SK-N-SH (cell line): ENCODE data around the gene TIGAR. TPM values are rescaled to one million over a fixed set of nuclear protein-coding genes. Genes with fewer than 3 reads are reported as not detected.

Source experiments
- CTCF ChIA-PET: fragments of 300-600, 350-600 bp; formaldehyde crosslinking; extraction: SDS; loops from one replicate; lab custom pipeline; 2021; lab: Yijun Ruan, JAX
- POLR2A ChIA-PET: fragments of 350-600 bp; sonication (Branson Sonifier 250); formaldehyde crosslinking; extraction: SDS; loops from one replicate; lab custom pipeline; 2020; ENCODE audit warnings: antibody characterized with exemption, inconsistent platforms; lab: Yijun Ruan, JAX
- DNase-seq: peaks from one replicate; pipeline ENCODE4 v3.0.0; 2012
- H2AFZ ChIP-seq: fragments of 200-600 bp; sonication (generic); 2 replicates; pipeline ENCODE4 v1.8.1; 2016; ENCODE audit warnings: antibody characterized with exemption, mild to moderate bottlenecking, low read depth
- H3F3A ChIP-seq: fragments of 200-600 bp; sonication (generic); replicated peaks from 2 replicates; pipeline ENCODE3; 2016; ENCODE audit warnings: antibody characterized with exemption, mild to moderate bottlenecking; ENCODE audit not compliant: insufficient read depth
- H3K27ac ChIP-seq, 2 experiments: fragments of 200-500 bp in 1 of 2; fragments of 200-600 bp in 1 of 2; sonication (Bioruptor generic) in 1 of 2; sonication (generic), shearing (Covaris generic) in 1 of 2; 2 replicates each; pipeline versions ENCODE4 v1.5.1 to v1.6.1; 2014 to 2016; ENCODE audit warnings: low read depth in 2 of 2, inconsistent platforms in 1 of 2, low read length in 1 of 2, mild to moderate bottlenecking in 1 of 2, mixed read lengths in 1 of 2
- H3K27me3 ChIP-seq: fragments of 200-600 bp; sonication (generic), shearing (Covaris generic); 2 replicates; pipeline ENCODE4 v1.6.1; 2016; ENCODE audit warnings: mixed run types; ENCODE audit not compliant: insufficient read depth
- H3K36me3 ChIP-seq, 2 experiments: fragments of 200-500 bp in 1 of 2; fragments of 200-600 bp in 1 of 2; sonication (Bioruptor generic) in 1 of 2; sonication (generic) in 1 of 2; replicated peaks in 1 of 2; 2 replicates each; pipeline versions ENCODE3 to v1.5.1; 2014 to 2016; ENCODE audit warnings: low read length in 1 of 2, mild to moderate bottlenecking in 1 of 2; ENCODE audit not compliant: insufficient read depth in 2 of 2, control insufficient read depth in 1 of 2
- H3K4me1 ChIP-seq, 2 experiments: fragments of 200-500 bp in 1 of 2; fragments of 200-600 bp in 1 of 2; sonication (Bioruptor generic) in 1 of 2; sonication (generic), shearing (Covaris generic) in 1 of 2; 2 replicates each; pipeline versions ENCODE4 v1.5.1 to v1.6.1; 2014 to 2016; ENCODE audit warnings: low read depth in 1 of 2, low read length in 1 of 2, mixed run types in 1 of 2; ENCODE audit not compliant: insufficient read depth in 2 of 2, control insufficient read depth in 1 of 2
- H3K4me2 ChIP-seq: fragments of 200-600 bp; sonication (generic), shearing (Covaris generic); 2 replicates; pipeline ENCODE4 v1.6.1; 2017; ENCODE audit warnings: mixed run types
- H3K4me3 ChIP-seq, 2 experiments: fragments of 200-500 bp in 1 of 2; fragments of 200-600 bp in 1 of 2; sonication (Bioruptor generic) in 1 of 2; sonication (generic), shearing (Covaris generic) in 1 of 2; 2 replicates each; pipeline versions ENCODE4 v1.5.1 to v1.8.1; 2014 to 2016; ENCODE audit warnings: low read depth in 2 of 2, inconsistent platforms in 1 of 2, low read length in 1 of 2, mild to moderate bottlenecking in 1 of 2, mixed read lengths in 1 of 2, moderate library complexity in 1 of 2
- H3K79me2 ChIP-seq: fragments of 200-600 bp; sonication (generic); 2 replicates; pipeline ENCODE4 v1.8.1; 2017; ENCODE audit warnings: mild to moderate bottlenecking; ENCODE audit not compliant: insufficient read depth
- H3K9ac ChIP-seq: fragments of 200-600 bp; sonication (generic); 2 replicates; pipeline ENCODE4 v1.6.1; 2017; ENCODE audit warnings: mixed run types
- H3K9me2 ChIP-seq: fragments of 200-600 bp; sonication (generic); 2 replicates; pipeline ENCODE4 v1.6.1; 2017; ENCODE audit warnings: mixed run types
- H3K9me3 ChIP-seq: fragments of 200-600 bp; sonication (generic); 2 replicates; pipeline ENCODE4 v1.6.1; 2017; ENCODE audit warnings: mixed run types, mild to moderate bottlenecking, moderate library complexity
- H4K20me1 ChIP-seq: fragments of 200-600 bp; sonication (generic); 2 replicates; pipeline ENCODE4 v1.6.1; 2017; ENCODE audit warnings: mild to moderate bottlenecking, mixed run types; ENCODE audit not compliant: insufficient read depth
- CHD2 ChIP-seq: fragments of 150-350 bp; IDR thresholded peaks from 2 replicates; pipeline ENCODE4 v1.6.1; 2018; ENCODE audit warnings: low read length; ENCODE audit not compliant: partially characterized antibody
- CTCF ChIP-seq: fragments of 200-600 bp; sonication (generic); IDR thresholded peaks from 2 replicates; pipeline ENCODE4 v1.6.1; 2017; ENCODE audit warnings: antibody characterized with exemption, mild to moderate bottlenecking, moderate library complexity
- EP300 ChIP-seq, 2 experiments: IDR thresholded peaks; 2 replicates each; pipeline versions ENCODE4 v1.4.0 to v1.6.1; 2012; ENCODE audit warnings: borderline replicate concordance in 1 of 2, low read depth in 1 of 2, low read length in 1 of 2
- FOXM1 ChIP-seq: IDR thresholded peaks from 2 replicates; pipeline ENCODE4 v1.4.0; 2012; ENCODE audit warnings: low read depth, mild to moderate bottlenecking
- IRF3 ChIP-seq: fragments of 150-350 bp; IDR thresholded peaks from 2 replicates; pipeline ENCODE4 v1.6.1; 2016; ENCODE audit warnings: mild to moderate bottlenecking, low read depth, low read length
- MAX ChIP-seq: IDR thresholded peaks from 2 replicates; pipeline ENCODE4 v1.4.0; 2012; ENCODE audit warnings: low read depth
- MEF2A ChIP-seq: IDR thresholded peaks from 2 replicates; pipeline ENCODE4 v1.4.0; 2012; ENCODE audit warnings: low read depth, borderline replicate concordance
- NRF1 ChIP-seq: IDR thresholded peaks from 2 replicates; pipeline ENCODE4 v1.6.1; 2012; ENCODE audit warnings: low read depth, mild to moderate bottlenecking, low read length
- POLR2AphosphoS5 ChIP-seq: IDR thresholded peaks from 2 replicates; pipeline ENCODE4 v1.6.1; 2012; ENCODE audit warnings: low read depth, low read length
- RCOR1 ChIP-seq: fragments of 150-350 bp; IDR thresholded peaks from 2 replicates; pipeline ENCODE4 v1.6.1; 2017; ENCODE audit warnings: antibody characterized with exemption, low read length
- REST ChIP-seq: IDR thresholded peaks from 2 replicates; pipeline ENCODE4 v1.6.1; 2012; ENCODE audit warnings: mild to moderate bottlenecking, low read depth, low read length, moderate library complexity
- RFX5 ChIP-seq: IDR thresholded peaks from 2 replicates; pipeline ENCODE4 v1.6.1; 2012; ENCODE audit warnings: mild to moderate bottlenecking, improper control_type of control experiment, low read length
- RXRA ChIP-seq: IDR thresholded peaks from 2 replicates; pipeline ENCODE4 v1.4.0; 2012; ENCODE audit warnings: low read depth, mild to moderate bottlenecking, borderline replicate concordance
- SIN3A ChIP-seq: IDR thresholded peaks from 2 replicates; pipeline ENCODE4 v1.6.1; 2012; ENCODE audit warnings: low read depth, mild to moderate bottlenecking, low read length, moderate library complexity, borderline replicate concordance
- SMC3 ChIP-seq: IDR thresholded peaks from 2 replicates; pipeline ENCODE4 v1.6.1; 2012; ENCODE audit warnings: low read depth, low read length, improper control_type of control experiment
- TAF1 ChIP-seq: IDR thresholded peaks from 2 replicates; pipeline ENCODE4 v1.6.1; 2012; ENCODE audit warnings: low read depth, mild to moderate bottlenecking, low read length, moderate library complexity, borderline replicate concordance
- TEAD4 ChIP-seq: IDR thresholded peaks from 2 replicates; pipeline ENCODE4 v1.4.0; 2012; ENCODE audit warnings: mild to moderate bottlenecking, borderline replicate concordance; ENCODE audit not compliant: insufficient read depth
- WGBS: methylation state at CpG from one replicate; pipeline ENCODE4 v1.1.6; 2017; ENCODE audit warnings: low lambda C conversion rate; 5-methylcytosine and 5-hydroxymethylcytosine counted together
- polyA plus RNA-seq, 3 experiments: library from polyadenylated mRNA; depleted of rRNA; stranded (reverse); fragments of >200 nt; gene quantifications; 2 replicates each; pipeline ENCODE4 v1.2.3, GENCODE V29; 2012

The TIGAR gene
- polyA plus RNA-seq, 1 of the 3 experiments (the other 2 are of a cell fraction): 8.3 TPM

GRCh38 chr12:4285070-4285469 is 35.9 kb upstream of the TIGAR start:
- H3K27ac ChIP-seq: no peak overlapping the region
- no peaks in the 10 kb centered on the region for H4K20me1 ChIP-seq
- no peak overlapping the region for H3K4me3 ChIP-seq
- H3K27me3 ChIP-seq: peaks cover 94% of the 10 kb centered on the region
- H3K79me2 ChIP-seq: no peaks in the 10 kb centered on the region
- H3F3A ChIP-seq: no peaks in the 10 kb centered on the region
- no peak overlapping the region for H2AFZ ChIP-seq
- no peaks in the 10 kb centered on the region for H3K9me2 ChIP-seq
- no peak overlapping the region for H3K4me2 ChIP-seq
- CTCF ChIA-PET: interaction anchor here (15.2 kb wide), 1 partner anchor 8 kb away, joined by 162 read pairs; no protein-coding TSS in a partner anchor
- no peak overlapping the region for H3K9ac ChIP-seq
- no peak for TF ChIP-seq POLR2AphosphoS5
- TF ChIP-seq EP300 (IDR thresholded peaks at IDR 0.05; ENCODE audit: borderline replicate concordance in 1 of 2, low read depth in 1 of 2, low read length in 1 of 2): no peak
- TF ChIP-seq TEAD4: no peak
- no peak for TF ChIP-seq TAF1
- TF ChIP-seq FOXM1: no peak
- no peak for TF ChIP-seq CTCF
- no peak for TF ChIP-seq NRF1
- TF ChIP-seq MAX: no peak
- no peak for TF ChIP-seq MEF2A
- TF ChIP-seq IRF3: no peak
- TF ChIP-seq RXRA: no peak
- TF ChIP-seq RFX5: no peak
- TF ChIP-seq RCOR1: no peak
- TF ChIP-seq CHD2: no peak
- TF ChIP-seq REST: no peak
- TF ChIP-seq SMC3: no peak
- no peak for TF ChIP-seq SIN3A
- WGBS: 16% methylated on average over 8 of the region's 8 CpGs
- POLR2A ChIA-PET: no interaction called here
- DNase-seq: no peak
- H3K4me1 ChIP-seq: no peaks in the 10 kb centered on the region; a peak in 1 of 4 replicates
- no peaks in the 10 kb centered on the region for H3K36me3 ChIP-seq
- H3K9me3 ChIP-seq: no peaks in the 10 kb centered on the region
